HG03025 (cell line): ENCODE measurements around the gene CFAP99.

Source experiments
- ATAC-seq: cut with Tn5 transposase; IDR thresholded peaks from one replicate; pipeline ENCODE4 v1.9.1; 2021; ENCODE audit warnings: mild to moderate bottlenecking, moderate library complexity; ENCODE audit not compliant: unreplicated experiment, low FRiP score

CFAP99 gene

DNA sequence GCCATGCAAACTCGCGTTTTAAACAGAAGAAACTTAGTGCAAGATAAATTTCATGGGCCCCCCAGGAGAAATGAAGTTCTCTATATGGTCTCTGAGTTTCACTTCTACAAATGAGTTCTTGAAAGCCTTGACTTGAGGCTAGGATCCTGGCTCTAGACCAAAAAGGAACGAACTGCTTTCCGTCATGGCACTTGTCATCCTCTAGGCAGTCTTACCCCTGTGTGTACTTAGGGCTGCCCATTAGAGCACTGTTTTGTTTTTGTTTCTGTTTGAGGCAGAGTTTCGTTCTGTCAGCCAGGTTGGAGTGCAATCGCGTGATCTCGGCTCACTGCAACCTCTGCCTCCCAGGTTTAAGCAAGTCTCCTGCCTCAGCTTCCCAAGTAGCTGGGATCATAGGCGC lies 79.2 kb downstream of the CFAP99 start:
- ATAC-seq: peak; percentile 86

DNA sequence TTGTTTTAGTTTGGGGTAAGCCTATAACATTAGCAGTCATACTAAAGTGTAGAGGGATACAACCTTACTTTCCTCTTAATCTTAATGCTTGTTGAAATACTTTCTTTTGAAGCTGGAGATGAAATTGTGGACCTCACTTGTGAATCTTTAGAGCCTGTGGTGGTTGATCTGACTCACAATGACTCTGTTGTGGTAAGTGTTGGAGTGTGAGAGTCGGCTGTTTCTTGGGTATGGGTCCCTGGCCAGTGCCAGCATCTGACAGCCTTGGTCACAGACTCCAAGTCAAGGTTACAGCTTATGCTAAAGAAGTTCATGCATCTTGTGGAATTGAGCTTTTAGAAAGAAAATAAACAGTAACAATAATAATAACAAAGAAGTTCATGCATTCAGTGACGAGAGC lies 81.8 kb downstream of the CFAP99 start:
- no peak for ATAC-seq

DNA sequence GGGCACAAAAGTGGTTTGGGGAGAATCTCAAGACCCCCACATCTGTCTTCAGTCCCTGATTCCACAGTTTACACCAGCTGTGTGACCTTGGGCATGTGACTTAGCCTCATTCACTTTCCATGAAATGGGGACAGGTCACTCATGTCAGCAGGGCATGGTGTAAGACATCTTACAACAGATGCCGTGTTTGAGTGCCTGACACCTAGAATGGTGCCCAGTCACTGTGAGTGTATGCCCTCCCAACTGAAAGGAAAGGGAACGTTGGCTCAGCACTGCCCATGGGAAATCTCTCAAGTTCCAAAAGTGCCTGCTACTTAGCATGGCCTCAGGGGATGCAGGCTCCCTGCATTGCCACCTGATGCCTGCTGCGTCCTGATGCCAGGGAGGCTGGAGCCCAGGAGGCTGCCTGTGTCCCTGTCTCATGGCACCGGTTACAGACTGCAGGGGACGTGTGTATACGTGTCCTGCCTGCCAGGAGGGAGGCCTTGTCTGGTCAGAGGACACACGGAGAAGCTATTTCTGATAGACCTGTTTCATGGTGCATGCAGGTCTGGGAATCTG lies 82.4 kb downstream of the CFAP99 start:
- no peak for ATAC-seq

DNA sequence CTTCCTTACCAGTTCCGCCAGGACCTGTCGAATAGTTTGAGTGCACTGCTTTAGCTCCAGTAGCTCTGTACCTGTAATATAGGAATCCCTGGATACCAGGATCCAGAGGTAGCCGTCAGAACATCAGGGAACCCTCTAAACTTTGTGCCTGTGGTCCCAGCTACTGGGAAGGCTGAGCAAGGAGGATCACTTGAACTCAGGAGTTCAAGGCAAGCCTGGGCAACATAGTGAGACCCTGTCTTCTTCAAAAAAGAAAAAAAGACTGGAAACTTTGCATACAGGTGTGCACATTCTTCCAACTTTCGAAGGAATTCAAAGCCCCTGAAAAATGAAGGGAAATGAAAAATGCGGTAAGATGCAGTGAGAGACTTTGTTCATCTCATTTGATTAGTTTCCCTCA lies 85.1 kb downstream of the CFAP99 start:
- no peak for ATAC-seq

DNA sequence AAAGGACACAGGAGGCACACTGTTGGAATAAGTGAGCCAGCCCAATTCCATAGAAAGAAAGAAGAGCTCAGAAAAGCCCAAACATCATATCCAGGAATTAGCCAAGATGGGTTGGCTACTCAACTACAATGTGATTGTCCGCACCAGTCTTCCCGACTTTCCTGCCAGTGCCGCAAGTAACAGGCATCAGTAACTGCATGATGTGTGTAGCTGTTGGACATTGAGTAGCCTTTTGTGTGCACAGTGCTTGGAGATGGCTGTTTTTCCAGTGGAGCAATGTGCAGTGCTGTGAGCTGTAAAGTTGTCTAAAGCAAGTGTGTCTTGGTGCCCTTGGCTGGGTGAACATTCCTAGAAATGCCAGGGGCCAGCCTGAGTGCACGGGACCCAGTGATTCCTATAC lies 88.5 kb downstream of the CFAP99 start:
- no peak for ATAC-seq

DNA sequence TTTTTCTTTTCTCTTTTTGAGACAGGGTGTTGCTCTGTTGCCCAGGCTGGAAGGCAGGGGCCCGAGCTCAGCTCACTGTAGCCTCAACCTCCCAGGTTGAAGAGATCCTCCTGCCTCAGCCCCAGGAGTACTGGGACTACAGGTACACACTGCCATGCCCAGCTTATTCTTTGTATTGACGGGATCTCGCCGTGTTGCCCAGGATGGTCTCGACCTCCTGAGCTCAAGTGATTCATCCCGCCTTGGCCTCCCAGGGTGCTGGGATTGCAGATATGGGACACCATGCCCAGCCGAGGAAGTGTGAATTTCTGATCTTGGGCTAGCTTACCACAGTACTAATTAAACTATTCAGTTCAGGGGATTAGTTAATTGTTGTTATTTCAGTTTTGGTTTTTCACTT lies 89.1 kb downstream of the CFAP99 start:
- no peak for ATAC-seq

DNA sequence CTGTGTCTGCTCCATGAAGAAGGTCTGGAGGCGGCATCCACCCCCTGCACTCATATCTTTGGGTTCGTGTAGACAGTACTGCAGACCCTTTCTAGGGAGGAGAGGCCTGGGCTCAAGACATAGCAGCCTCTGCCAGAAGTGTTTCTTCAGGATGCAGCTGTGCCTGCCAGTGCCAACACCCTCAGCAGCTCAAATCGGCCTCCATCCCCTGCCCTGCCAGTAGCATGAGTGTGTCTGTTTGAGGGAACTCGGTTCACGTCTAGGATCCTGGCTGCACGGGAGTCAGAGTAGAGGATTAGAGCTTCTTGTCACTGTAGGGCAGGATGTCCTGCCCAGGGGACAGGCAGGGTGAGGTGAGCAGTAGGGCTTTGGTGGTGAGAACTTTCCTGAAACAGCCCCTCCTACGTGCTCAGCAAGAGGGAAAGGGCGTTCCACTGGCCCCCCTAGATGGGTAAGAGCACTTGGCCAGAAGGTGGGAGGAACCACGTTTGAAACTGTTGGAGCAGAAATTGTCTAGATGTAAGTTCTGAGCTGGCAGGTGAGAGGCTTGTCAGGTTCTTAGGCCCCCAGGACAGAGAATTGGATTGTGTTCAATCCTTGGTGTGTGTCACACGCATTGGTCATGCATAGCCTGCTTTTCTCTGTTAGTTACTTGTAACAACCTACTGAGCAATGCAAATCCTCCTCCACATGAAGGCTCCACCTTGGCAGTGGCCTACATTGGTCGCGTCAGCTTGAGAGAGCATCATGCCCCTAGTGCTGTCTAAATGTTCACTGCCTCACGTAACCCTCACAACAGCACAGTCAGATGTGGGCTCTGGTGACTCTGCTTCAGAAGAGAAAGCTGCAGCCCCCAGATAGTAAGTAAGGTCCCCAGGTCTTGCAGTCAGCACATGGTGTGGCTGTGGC lies 91.8 kb downstream of the CFAP99 start:
- ATAC-seq: no peak

DNA sequence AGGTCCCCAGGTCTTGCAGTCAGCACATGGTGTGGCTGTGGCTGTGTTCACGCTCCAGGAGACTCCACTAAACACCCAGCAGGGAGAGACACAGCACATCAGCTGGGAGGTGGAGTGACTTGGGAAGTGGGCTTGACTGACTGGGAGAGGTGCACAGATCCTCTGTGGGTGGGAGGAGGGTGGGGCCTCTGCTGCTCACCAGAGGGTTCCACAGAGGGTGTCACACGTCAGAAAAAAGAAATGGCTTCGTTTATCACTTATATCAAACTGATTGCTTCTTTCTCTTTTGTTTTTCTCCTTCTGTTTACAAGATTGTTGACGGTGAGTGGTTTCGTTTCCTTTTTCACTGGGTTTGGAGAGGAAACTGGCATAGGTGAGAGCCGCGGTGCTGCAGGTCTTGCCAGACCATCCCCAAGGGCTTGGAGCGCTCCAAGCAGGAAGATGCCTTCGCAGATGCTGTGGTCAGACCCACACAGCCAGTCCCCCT lies 92.9 kb downstream of the CFAP99 start:
- ATAC-seq: no peak
